K562 (cell line): ENCODE results near the gene SCN1A. TPM values are rescaled to one million over a fixed set of nuclear protein-coding genes. Genes with fewer than 3 reads are reported as not detected.

Experiments used
- ATAC-seq: fragments of 200-7000 bp; cut with Tn5 transposase; 3 replicates; pipeline ENCODE4 v1.9.1; 2020; ENCODE audit warnings: moderate library complexity
- BruUV-seq: library from RNA; stranded (reverse); fragments of 400-500 nt; replicated peaks from 2 replicates; lab custom pipeline; 2021; lab: Mats Ljungman, UMichigan
- CTCF ChIA-PET: fragments of 300-600 bp; formaldehyde crosslinking; extraction: SDS; loops from one replicate; lab custom pipeline; 2021; ENCODE audit warnings: low intra/inter-chr PET ratio; lab: Yijun Ruan, JAX
- POLR2A ChIA-PET: fragments of 300-600, 350-650 bp; sonication (Branson Sonifier 250); formaldehyde crosslinking; extraction: SDS; loops from one replicate; lab custom pipeline; 2021; ENCODE audit warnings: antibody characterized with exemption, inconsistent platforms; lab: Yijun Ruan, JAX
- DNase-seq, 4 experiments: peaks; one replicate each; pipeline versions ENCODE4 v3.0.0 to v3.0.0-alpha.2; 2011 to 2018; ENCODE audit warnings: low spot score in 3 of 4, mixed read lengths in 3 of 4; ENCODE audit errors: extremely low read depth in 1 of 4
- FAIRE-seq: peaks from 2 replicates; lab custom pipeline; 2011; peaks lifted over from hg19 to GRCh38; lab: Jason Lieb, UNC
- H2AFZ ChIP-seq: 2 replicates; pipeline ENCODE4 v1.6.0; 2011; ENCODE audit warnings: low read depth, low read length, control low read depth, inconsistent platforms
- H3K27ac ChIP-seq: fragments of 200-600 bp; 3 replicates; pipeline ENCODE4 v1.8.0; 2011; ENCODE audit warnings: low read depth, mild to moderate bottlenecking, control low read depth, inconsistent platforms, low read length, moderate library complexity, mixed read lengths; ENCODE audit errors: extremely low read depth
- H3K27me3 ChIP-seq, 2 experiments: fragments of 300-600 bp in 1 of 2; 2 replicates in 1 of 2; 3 replicates in 1 of 2; pipeline versions ENCODE4 v1.6.0 to v1.8.0; 2011; ENCODE audit warnings: inconsistent platforms in 2 of 2, low read length in 2 of 2, mild to moderate bottlenecking in 1 of 2, mixed read lengths in 1 of 2, moderate library complexity in 1 of 2; ENCODE audit not compliant: control insufficient read depth in 2 of 2, insufficient read depth in 2 of 2
- H3K36me3 ChIP-seq: fragments of 300-600 bp; 3 replicates; pipeline ENCODE4 v1.8.0; 2011; ENCODE audit warnings: mild to moderate bottlenecking, low read length, inconsistent platforms; ENCODE audit not compliant: control insufficient read depth, insufficient read depth
- H3K4me1 ChIP-seq, 2 experiments: fragments of 200-600 bp in 1 of 2; replicated peaks in 1 of 2; 2 replicates in 1 of 2; 3 replicates in 1 of 2; pipeline versions ENCODE4 v1.5.1 to v1.8.0; 2011; ENCODE audit warnings: inconsistent platforms in 2 of 2, low read length in 2 of 2, mild to moderate bottlenecking in 1 of 2, mixed read lengths in 1 of 2, moderate library complexity in 1 of 2; ENCODE audit not compliant: control insufficient read depth in 2 of 2, insufficient read depth in 2 of 2
- H3K4me2 ChIP-seq: 2 replicates; pipeline ENCODE4 v1.6.1; 2011; ENCODE audit warnings: low read length, control low read depth, inconsistent platforms, mixed read lengths; ENCODE audit not compliant: insufficient read depth
- H3K4me3 ChIP-seq: fragments of 200-600 bp; sonication (generic), shearing (Covaris generic); 2 replicates; pipeline ENCODE4 v1.5.1; 2016; ENCODE audit warnings: control low read depth, inconsistent platforms
- H3K79me2 ChIP-seq: fragments of 200-600 bp; 3 replicates; pipeline ENCODE4 v1.8.0; 2011; ENCODE audit warnings: low read length, inconsistent platforms; ENCODE audit not compliant: control insufficient read depth, insufficient read depth
- H3K9ac ChIP-seq, 2 experiments: 2 replicates each; pipeline versions ENCODE4 v1.6.0 to v1.6.1; 2011; ENCODE audit warnings: low read depth in 2 of 2, low read length in 2 of 2, control low read depth in 1 of 2, inconsistent platforms in 1 of 2, mild to moderate bottlenecking in 1 of 2, mixed read lengths in 1 of 2; ENCODE audit not compliant: insufficient read depth in 1 of 2
- H3K9me1 ChIP-seq: one replicate; pipeline ENCODE4 v1.6.0; 2011; ENCODE audit warnings: inconsistent platforms, mild to moderate bottlenecking, low read length, moderate library complexity; ENCODE audit not compliant: control insufficient read depth, insufficient read depth
- H3K9me3 ChIP-seq: replicated peaks from 2 replicates; pipeline ENCODE4 v1.5.1; 2011; ENCODE audit warnings: low read depth, low read length, inconsistent platforms; ENCODE audit not compliant: control insufficient read depth, insufficient read depth
- H4K20me1 ChIP-seq: replicated peaks from 2 replicates; pipeline ENCODE4 v1.6.1; 2011; ENCODE audit warnings: low read length, inconsistent platforms, mixed read lengths; ENCODE audit not compliant: control insufficient read depth, insufficient read depth
- CBFA2T2 ChIP-seq: fragments of 450-650 bp; conservative IDR thresholded peaks from 2 replicates; pipeline ENCODE4 v1.6.1; 2017; ENCODE audit warnings: mild to moderate bottlenecking
- CBFA2T3 ChIP-seq: fragments of 450-650 bp; IDR thresholded peaks from 2 replicates; pipeline ENCODE4 v1.6.1; 2017
- CSDE1 ChIP-seq, 2 experiments: fragments of 450-650 bp; IDR thresholded peaks; 2 replicates each; pipeline ENCODE4 v1.6.1; 2016; ENCODE audit warnings: mild to moderate bottlenecking in 1 of 2
- FOXO4 ChIP-seq: fragments of 450-650 bp; formaldehyde crosslinking; IDR thresholded peaks from 2 replicates; pipeline ENCODE4 v1.4.0; 2020; ENCODE audit warnings: mild to moderate bottlenecking, moderate library complexity
- HMBOX1 ChIP-seq: sonication (generic); IDR thresholded peaks from 2 replicates; pipeline ENCODE4 v1.6.1; 2016
- KDM1A ChIP-seq, 2 experiments: fragments of 450-650 bp; IDR thresholded peaks; 2 replicates each; pipeline ENCODE4 v1.6.1; 2016; ENCODE audit warnings: mild to moderate bottlenecking in 2 of 2
- MAX ChIP-seq: sonication (generic); formaldehyde crosslinking; IDR thresholded peaks from 2 replicates; pipeline ENCODE4 v1.9.0; 2022; ENCODE audit warnings: mild to moderate bottlenecking, missing genetic modification reagents
- PTBP1 ChIP-seq: fragments of 200-400 bp; formaldehyde crosslinking; IDR thresholded peaks from 2 replicates; pipeline ENCODE4 v1.6.1; 2017; ENCODE audit warnings: low read depth, low read length
- RCOR1 ChIP-seq, 2 experiments: IDR thresholded peaks; 2 replicates each; pipeline ENCODE4 v1.6.1; 2012; ENCODE audit warnings: low read depth in 2 of 2, low read length in 2 of 2, borderline replicate concordance in 1 of 2, improper control_type of control experiment in 1 of 2
- TAL1 ChIP-seq: fragments of 450-650 bp; IDR thresholded peaks from 2 replicates; pipeline ENCODE4 v1.6.1; 2016; ENCODE audit warnings: mild to moderate bottlenecking
- TEAD4 ChIP-seq, 2 experiments: sonication (generic) in 1 of 2; formaldehyde crosslinking in 1 of 2; IDR thresholded peaks; 2 replicates each; pipeline versions ENCODE4 v1.6.1 to v1.8.0; 2012 to 2022; ENCODE audit warnings: borderline replicate concordance in 1 of 2, inconsistent platforms in 1 of 2, low read length in 1 of 2, mild to moderate bottlenecking in 1 of 2, missing genetic modification reagents in 1 of 2
- whole genome bisulfite sequencing: fragments of 100-300 bp; shearing (Covaris generic); methylation state at CpG from one replicate; pipeline ENCODE4 v1.1.6; 2016; ENCODE audit warnings: low coverage, mixed read lengths; ENCODE audit not compliant: insufficient coverage; ENCODE audit errors: missing lambda C conversion rate; 5-methylcytosine and 5-hydroxymethylcytosine counted together
- in situ Hi-C: fragments of 300-500 bp; cut with MboI; formaldehyde crosslinking; loops from 4 replicates; pipeline ENCODE4 v1.15.0; 2018; ENCODE audit warnings: inconsistent platforms, mixed read lengths
- intact Hi-C: fragments of 100-400 bp; cut with micrococcal nuclease; formaldehyde crosslinking; loops from 2 replicates; pipeline ENCODE4 v1.14.2; 2022
- polyA plus RNA-seq, 8 experiments: library from polyadenylated mRNA; depleted of rRNA in 4 of 8; stranded (reverse) in 5 of 8; unstranded in 3 of 8; fragments of >200 nt; fragmentation: Nextera tagmentation in 2 of 8; fragmentation: Illumina TruSeq in 1 of 8; extraction: Ambion mirVana in 2 of 8; extraction: Trizol in 1 of 8; gene quantifications; 2 replicates each; pipeline versions ENCODE4 v1.2.1 to v1.2.3, GENCODE V29; 2011 to 2014; ENCODE audit warnings: inconsistent platforms in 1 of 8, missing spikeins in 1 of 8
- total RNA-seq, 7 experiments: library from RNA; depleted of rRNA in 6 of 7; stranded (reverse); fragments of >200 nt in 6 of 7; fragmentation: Illumina TruSeq in 2 of 7; extraction: Trizol in 2 of 7; gene quantifications; 2 replicates each; pipeline versions ENCODE4 v1.2.1 to v1.2.3, GENCODE V29; 2011 to 2021; ENCODE audit warnings: low replicate concordance in 1 of 7

Gene SCN1A
- total and polyA plus RNA-seq, 9 of the 15 experiments (the other 6 are each of a cell fraction or from before 2014, with no cell fraction given): not detected

GRCh38 chr2:166074011-166074410 lies 53.8 kb downstream of the SCN1A start:
- no peak for ATAC-seq
- H2AFZ ChIP-seq: no peak overlapping the region
- no peak overlapping the region for H3K4me2 ChIP-seq
- H3K4me3 ChIP-seq: no peak overlapping the region
- no peaks in the 10 kb centered on the region for H3K36me3 ChIP-seq
- no peaks in the 10 kb centered on the region for H3K9me3 ChIP-seq
- H3K9ac ChIP-seq: no peak overlapping the region
- in situ Hi-C loops: no loop called here
- BruUV-seq: no TSS peak
- H3K9me1 ChIP-seq: no peaks in the 10 kb centered on the region
- ChIA-PET CTCF (no interaction called here), POLR2A (no interaction called here)
- TF ChIP-seq CSDE1 (IDR thresholded peaks at IDR 0.05): no peak
- TF ChIP-seq, all 486 proteins: peak for 0
- Histone ChIP-seq H3K27ac (no peak overlapping the region), H3K27me3 (no peaks in the 10 kb centered on the region), H3K4me1 (no peaks in the 10 kb centered on the region), H4K20me1 (no peaks in the 10 kb centered on the region), H3K79me2 (no peaks in the 10 kb centered on the region)
- FAIRE-seq: no peak
- intact Hi-C loops: no loop called here
- no peak for DNase-seq
- WGBS: 0% methylated on average over 2 of the region's 2 CpGs

- in situ Hi-C loops (no loop called here), intact Hi-C loops (no loop called here)
- Histone ChIP-seq H3K4me1 (no peaks in the 10 kb centered on the region), H3K9me1 (no peaks in the 10 kb centered on the region), H3K36me3 (no peaks in the 10 kb centered on the region), H4K20me1 (no peaks in the 10 kb centered on the region), H3K4me2 (no peak overlapping the region), H3K79me2 (no peaks in the 10 kb centered on the region), H3K9ac (no peak overlapping the region), H2AFZ (no peak overlapping the region), H3K9me3 (no peaks in the 10 kb centered on the region), H3K27me3 (no peaks in the 10 kb centered on the region), H3K27ac (no peak overlapping the region), H3K4me3 (no peak overlapping the region)
- ChIA-PET CTCF (no interaction called here), POLR2A (no interaction called here)
- 0% methylated on average over 3 of the region's 3 CpGs for WGBS
- BruUV-seq: no TSS peak
- ATAC-seq (no peak), FAIRE-seq (no peak), DNase-seq (no peak)
- TF ChIP-seq HMBOX1 (no peak), PTBP1 (no peak), CBFA2T2 (peak; percentile 23; the same call in 1 of the 2 replicates), KDM1A (IDR thresholded peaks at IDR 0.05) (peak; percentile 31 to 54; a peak in 2 of 4 replicates), MAX (no peak), TAL1 (peak; percentile 39; the same call in 1 of the 2 replicates), CBFA2T3 (peak; percentile 66), TEAD4 (IDR thresholded peaks at IDR 0.05; ENCODE audit: low read length) (peak; percentile 61), TEAD4 (CRISPR knock-in tag; IDR thresholded peaks at IDR 0.05; ENCODE audit: borderline replicate concordance) (no peak), RCOR1 (IDR thresholded peaks at IDR 0.05; ENCODE audit: borderline replicate concordance in 1 of 2, low read depth in 2 of 2, low read length in 2 of 2) (peak in 1 of 2 experiments; percentile 38; a peak in 1 of 4 replicates), FOXO4 (no peak)
Observed at GRCh38 chr2:166070231-166070630, 57.6 kb downstream of the SCN1A start.
